Activated CD4-positive, alpha-beta memory T cell treated with anti-CD3 and anti-CD28 coated beads, Interleukin-2, amount 10 ng/mL, durations not matched to agents 7 days and 5 days (primary cell): ENCODE results near the gene OR1K1. TPM values are rescaled to one million over a fixed set of nuclear protein-coding genes. Genes with fewer than 3 reads are reported as not detected.

Source experiments
- CTCF ChIA-PET: fragments of 350-600 bp; sonication (Branson Sonifier 250); formaldehyde crosslinking; loops from one replicate; lab custom pipeline; 2021; ENCODE audit warnings: antibody characterized with exemption, inconsistent platforms; lab: Charles Lee
- POLR2A ChIA-PET: fragments of 350-600 bp; sonication (Branson Sonifier 250); formaldehyde crosslinking; loops from one replicate; lab custom pipeline; 2021; ENCODE audit warnings: antibody characterized with exemption; lab: Charles Lee
- DNase-seq: peaks from one replicate; pipeline ENCODE4 v3.0.0-alpha.2; 2020
- H3K27ac Mint-ChIP-seq: one replicate; pipeline ENCODE4 v1.8.0; 2021; ENCODE audit warnings: mild to moderate bottlenecking, mixed read lengths
- H3K27me3 Mint-ChIP-seq: one replicate; pipeline ENCODE4 v1.8.0; 2021; ENCODE audit warnings: mixed read lengths
- H3K36me3 Mint-ChIP-seq: one replicate; pipeline ENCODE4 v1.8.0; 2021; ENCODE audit warnings: low read depth, mixed read lengths
- H3K4me1 Mint-ChIP-seq: one replicate; pipeline ENCODE4 v1.8.0; 2021; ENCODE audit warnings: mixed read lengths
- H3K4me3 Mint-ChIP-seq: one replicate; pipeline ENCODE4 v1.8.0; 2021; ENCODE audit warnings: mild to moderate bottlenecking, mixed read lengths
- H3K9me3 Mint-ChIP-seq: one replicate; pipeline ENCODE4 v1.8.0; 2021; ENCODE audit warnings: mixed read lengths
- total RNA-seq, 2 experiments: library from RNA; stranded (reverse); gene quantifications; one replicate each; pipeline ENCODE4 v1.2.3, GENCODE V29; 2021

The OR1K1 gene
- total RNA-seq, 2 experiments from 2014 or later, result not detected

DNA sequence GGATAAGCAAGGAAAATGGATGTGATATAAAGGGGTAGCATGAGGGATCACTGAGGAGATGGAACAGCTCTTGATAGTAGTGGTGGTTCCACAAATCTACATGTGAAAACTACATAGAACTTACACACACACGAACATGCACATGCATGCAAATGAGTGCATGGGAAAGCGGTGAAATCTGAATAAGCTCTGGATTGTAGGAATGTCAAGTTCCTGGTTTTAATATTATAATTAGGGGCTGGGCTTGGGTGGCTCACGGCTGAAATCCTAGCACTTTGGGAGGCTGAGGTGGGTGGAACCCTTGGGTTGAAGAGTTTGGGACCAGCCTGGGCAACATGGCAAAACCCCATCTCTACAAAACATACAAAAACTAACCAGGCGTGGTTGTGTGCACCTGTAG lies 41.6 kb downstream of the OR1K1 start:
- peaks cover 2% of the 10 kb centered on the region for H3K27me3 Mint-ChIP-seq
- ChIA-PET POLR2A (interaction anchor here (0.7 kb wide), 1 partner anchor 34 kb away, joined by 4 read pairs; no protein-coding TSS in a partner anchor), CTCF (no interaction called here)
- no peak overlapping the region for H3K4me3 Mint-ChIP-seq
- DNase-seq, result no peak
- no peak overlapping the region for H3K27ac Mint-ChIP-seq
- H3K36me3 Mint-ChIP-seq, result peaks cover 21% of the 10 kb centered on the region
- H3K4me1 Mint-ChIP-seq, result peaks cover 19% of the 10 kb centered on the region
- no peaks in the 10 kb centered on the region for H3K9me3 Mint-ChIP-seq

DNA sequence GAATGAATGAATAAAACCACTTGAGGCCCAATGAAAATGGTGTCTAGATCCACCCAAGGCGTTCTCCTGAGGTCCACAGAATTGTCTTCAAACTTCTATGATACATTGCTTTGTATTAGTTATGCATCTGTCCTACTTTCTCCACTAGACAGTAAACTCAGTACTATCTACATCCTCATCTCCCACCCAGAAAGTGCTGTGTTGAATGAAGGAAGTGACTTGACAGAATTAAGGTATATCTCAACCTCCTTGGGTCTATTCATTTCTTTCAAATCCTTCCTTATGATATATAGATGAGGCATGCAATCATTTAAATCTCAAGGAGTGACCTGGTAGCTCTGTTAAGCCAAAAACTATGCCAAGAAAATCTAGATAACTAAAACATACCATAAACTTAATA lies 44.2 kb downstream of the OR1K1 start:
- peaks cover 30% of the 10 kb centered on the region for H3K4me1 Mint-ChIP-seq
- POLR2A ChIA-PET, result interaction anchor here (0.5 to 2.0 kb wide), 5 partner anchors 8 to 97 kb away, joined by 3 to 7 read pairs (median 3); partner anchors contain the start of genes PDCL and RC3H2
- CTCF ChIA-PET, result interaction anchor here (1.0 kb wide), 1 partner anchor 9 kb away, joined by 3 read pairs; no protein-coding TSS in a partner anchor
- H3K27ac Mint-ChIP-seq, result no peak overlapping the region
- H3K9me3 Mint-ChIP-seq, result no peaks in the 10 kb centered on the region
- DNase-seq, result no peak
- H3K4me3 Mint-ChIP-seq, result no peak overlapping the region
- peaks cover 34% of the 10 kb centered on the region for H3K36me3 Mint-ChIP-seq
- H3K27me3 Mint-ChIP-seq, result peaks cover 2% of the 10 kb centered on the region

DNA sequence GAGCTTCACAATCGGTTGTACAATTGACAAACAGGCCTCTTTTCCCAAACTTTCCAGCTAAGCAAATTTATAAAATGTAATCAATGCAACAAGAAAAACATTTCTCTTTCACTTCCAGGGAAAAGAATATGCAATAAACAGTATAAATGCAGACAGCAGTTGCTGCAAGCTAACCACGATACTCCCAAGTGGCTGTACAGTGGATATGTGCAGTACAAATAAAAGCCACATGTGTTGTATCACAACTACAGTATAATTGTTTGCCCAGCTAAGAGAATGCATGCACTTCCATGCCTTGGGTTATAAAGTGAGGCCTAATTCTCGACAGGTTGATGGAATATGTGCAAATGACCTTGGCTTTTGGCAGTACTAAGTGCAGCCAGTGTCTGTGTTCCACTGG lies 45.2 kb downstream of the OR1K1 start:
- H3K9me3 Mint-ChIP-seq, result no peaks in the 10 kb centered on the region
- CTCF ChIA-PET, result no interaction called here

DNA sequence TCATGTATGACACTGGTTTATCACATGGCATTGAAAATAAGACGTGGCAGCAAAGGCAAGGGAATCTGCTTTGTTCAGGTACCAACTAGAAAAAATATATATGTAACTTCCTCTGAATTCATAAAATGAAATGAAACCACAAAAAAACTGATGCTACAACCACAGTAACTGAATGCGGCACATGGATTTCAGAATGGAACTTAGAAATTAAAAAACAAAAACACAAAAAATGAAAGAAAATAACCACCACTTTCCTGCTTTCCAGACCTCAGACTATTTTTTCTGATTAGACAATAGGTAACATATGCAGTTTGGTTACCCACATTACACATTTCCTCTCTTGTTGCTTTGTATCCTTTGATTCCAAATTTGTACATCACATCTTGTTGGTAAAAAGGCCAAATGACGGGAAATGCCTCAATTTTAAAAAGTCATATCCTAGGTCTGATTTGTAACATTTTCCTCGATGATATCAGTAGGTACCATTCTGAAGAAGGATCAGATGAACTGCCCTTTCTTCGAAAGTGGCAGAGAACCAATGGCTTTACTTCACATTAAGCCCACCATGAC lies 46.5 kb downstream of the OR1K1 start:
- ChIA-PET CTCF (no interaction called here), POLR2A (no interaction called here)
- no peak for DNase-seq
- Mint-ChIP-seq H3K27ac (peak overlapping the region; percentile 72), H3K4me1 (peaks cover 32% of the 10 kb centered on the region), H3K9me3 (no peaks in the 10 kb centered on the region), H3K27me3 (no peaks in the 10 kb centered on the region), H3K4me3 (no peak overlapping the region), H3K36me3 (peaks cover 52% of the 10 kb centered on the region)

More for the DNA sequence above, 45.2 kb downstream of the OR1K1 start:
- Mint-ChIP-seq H3K36me3 (peaks cover 40% of the 10 kb centered on the region), H3K27ac (no peak overlapping the region), H3K4me3 (no peak overlapping the region), H3K27me3 (peaks cover 2% of the 10 kb centered on the region), H3K4me1 (peaks cover 30% of the 10 kb centered on the region)
- POLR2A ChIA-PET, result interaction anchor here (1.0 to 2.0 kb wide), 3 partner anchors 9 to 60 kb away, joined by 3 to 7 read pairs (median 3); partner anchors contain the start of gene RC3H2
- DNase-seq, result no peak

DNA sequence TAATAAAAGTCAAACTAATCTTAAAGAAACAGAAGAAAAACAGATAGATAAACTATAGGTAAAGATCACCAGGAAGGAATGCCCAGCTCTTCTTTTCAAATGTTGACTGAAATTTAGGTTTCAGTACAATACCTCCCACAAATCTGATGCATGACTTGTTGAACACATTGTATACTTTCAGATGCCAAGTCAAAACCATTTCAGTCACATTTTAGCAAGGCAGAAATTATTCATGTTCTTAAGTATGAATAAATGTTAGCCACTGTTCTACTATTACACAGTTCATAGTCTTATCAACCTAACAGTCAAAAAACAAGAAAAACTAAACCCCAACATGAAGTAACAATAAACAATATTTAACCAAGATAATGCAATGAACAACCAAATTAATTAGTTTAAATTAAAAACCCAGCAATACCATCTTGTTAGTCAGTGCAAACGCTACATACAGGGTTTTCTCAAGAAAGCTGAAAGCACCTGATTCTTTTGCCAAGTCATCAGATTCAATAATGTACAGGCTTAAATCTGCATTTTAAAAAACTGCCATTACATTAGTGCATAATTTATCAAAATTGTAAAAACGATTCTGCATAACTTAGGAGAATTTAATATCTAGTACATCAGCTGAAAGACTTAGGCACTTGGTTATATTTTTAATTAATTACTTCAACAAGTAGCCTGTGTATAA lies 48.5 kb downstream of the OR1K1 start:
- Mint-ChIP-seq H3K27ac (no peak overlapping the region), H3K27me3 (no peaks in the 10 kb centered on the region), H3K4me3 (no peak overlapping the region), H3K9me3 (no peaks in the 10 kb centered on the region), H3K4me1 (peaks cover 32% of the 10 kb centered on the region), H3K36me3 (peaks cover 54% of the 10 kb centered on the region)
- CTCF ChIA-PET, result no interaction called here
- POLR2A ChIA-PET, result interaction anchor here (0.8 to 1.7 kb wide), 3 partner anchors 13 to 20 kb away, joined by 3 read pairs; partner anchors contain the start of gene PDCL
- no peak for DNase-seq

Other genes with a start within 250 kb of the OR1K1 start
- not detected for gene OR1N2, start 247.0 kb upstream of the OR1K1 start, total RNA-seq
- gene OR1L8, start 216.7 kb upstream of the OR1K1 start, total RNA-seq, result not detected
- not detected for gene OR1Q1, start 185.4 kb upstream of the OR1K1 start, total RNA-seq
- gene OR1B1, start 142.5 kb upstream of the OR1K1 start, total RNA-seq, result not detected
- not detected for gene OR1L1, start 138.4 kb upstream of the OR1K1 start, total RNA-seq
- gene OR1L3, start 125.0 kb upstream of the OR1K1 start, total RNA-seq, result not detected
- not detected for gene OR1L4, start 76.1 kb upstream of the OR1K1 start, total RNA-seq
- not detected for gene OR1L6, start 57.8 kb upstream of the OR1K1 start, total RNA-seq
- gene OR5C1, start 11.2 kb upstream of the OR1K1 start, total RNA-seq, result not detected
- gene PDCL, start 28.5 kb downstream of the OR1K1 start, total RNA-seq, result 10 to 100 TPM; 23.0 to 24.2 TPM
- 10 to 100 TPM; 51.4 to 55.1 TPM for gene RC3H2, start 105.2 kb downstream of the OR1K1 start, total RNA-seq
- 10 to 100 TPM; 12.1 to 12.7 TPM for gene ZBTB6, start 113.2 kb downstream of the OR1K1 start, total RNA-seq
- gene ZBTB26, start 131.4 kb downstream of the OR1K1 start, total RNA-seq, result 1 to 10 TPM; 8.4 to 8.5 TPM
- 10 to 100 TPM; 26.5 to 32.3 TPM for gene RABGAP1, start 140.9 kb downstream of the OR1K1 start, total RNA-seq
- gene GPR21, start 233.5 kb downstream of the OR1K1 start, total RNA-seq, result under 1 TPM; 0.58 to 0.88 TPM